ENCODE data around the gene TNK1. TPM values are rescaled to one million over a fixed set of nuclear protein-coding genes. Genes with fewer than 3 reads are reported as not detected.
"Not testable (repeated sequence)": the region's sequence is repeated elsewhere in the genome, so short reads cannot be mapped to it uniquely, and the experiment has no call there.

TNK1 gene
- total RNA-seq, 1 experiment from 2014 or later: 0.24 TPM

GRCh38 chr17:7352503-7352889 lies 28.4 kb upstream of the TNK1 start:
- in situ Hi-C loops (cut with HindIII; ENCODE audit: low pct_unique_long_range_greater_than_20kb, low sequenced_read_pairs): no loop called here

GRCh38 chr17:7352910-7353635 lies 27.8 kb upstream of the TNK1 start:
- in situ Hi-C loops (cut with HindIII; ENCODE audit: low pct_unique_long_range_greater_than_20kb, low sequenced_read_pairs): no loop called here
- DNase-seq (ENCODE audit: low read depth, low spot score): no peak

More at GRCh38 chr17:7352503-7352889, 28.4 kb upstream of the TNK1 start:
- no peak for DNase-seq (ENCODE audit: low read depth, low spot score)

DNA sequence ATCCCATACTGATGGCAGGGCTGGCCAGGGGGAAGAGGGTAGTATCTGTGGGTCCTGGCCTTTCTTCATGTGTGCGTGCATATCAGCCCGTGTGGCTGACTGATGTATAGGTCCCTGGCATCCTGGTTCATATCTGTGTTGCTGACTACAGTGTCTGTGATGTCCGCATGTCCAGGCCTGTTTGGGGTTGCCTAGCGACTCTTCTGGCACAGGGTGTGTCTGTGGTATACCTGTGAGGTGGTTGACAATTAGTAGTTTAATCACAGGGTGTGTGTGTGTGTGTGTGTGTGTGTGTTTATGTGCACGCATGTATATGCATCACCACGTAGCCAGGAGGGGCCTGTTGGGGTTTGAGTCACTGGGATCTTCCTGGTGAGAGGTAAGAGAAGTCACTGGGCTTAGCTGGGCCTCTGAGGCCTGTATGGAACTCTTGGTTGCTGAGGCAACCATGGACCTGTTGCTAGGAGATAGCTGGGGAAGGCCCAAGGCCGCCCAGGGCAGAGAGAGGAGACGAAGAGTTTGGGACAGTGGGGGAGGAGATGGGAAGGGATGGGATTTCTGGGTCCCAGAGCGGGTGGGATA lies 26.5 kb upstream of the TNK1 start:
- no peak for DNase-seq (ENCODE audit: low read depth, low spot score)
- in situ Hi-C loops (cut with HindIII; ENCODE audit: low pct_unique_long_range_greater_than_20kb, low sequenced_read_pairs): no loop called here

GRCh38 chr17:7355053-7355452 lies 25.8 kb upstream of the TNK1 start, which contains the start of gene TMEM95:
Gene TMEM95, plus strand, starts transcription at chr17:7355156. Its CDS starts 49 bp downstream, at chr17:7355205.
- in situ Hi-C loops (cut with HindIII; ENCODE audit: low pct_unique_long_range_greater_than_20kb, low sequenced_read_pairs): no loop called here

DNA sequence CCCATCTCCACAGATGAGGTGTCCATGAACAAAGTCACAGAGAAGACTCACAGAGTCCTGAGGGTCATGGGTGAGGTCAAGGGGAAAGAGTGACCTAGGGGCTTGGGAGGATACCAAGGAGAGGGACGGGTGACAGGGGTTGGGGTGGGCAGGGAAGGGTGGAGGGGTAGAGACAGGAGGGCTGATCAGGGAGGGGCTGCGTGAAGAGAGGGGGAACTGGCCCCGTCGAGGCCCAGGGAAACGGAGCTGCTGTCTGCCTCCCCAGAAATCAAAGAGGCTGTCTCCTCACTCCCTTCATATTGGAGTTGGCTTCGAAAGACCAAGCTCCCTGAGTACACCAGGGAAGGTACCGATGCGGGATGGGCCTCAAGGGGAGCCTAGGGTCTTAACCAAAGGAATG lies 25.3 kb upstream of the TNK1 start:
- in situ Hi-C loops (cut with HindIII; ENCODE audit: low pct_unique_long_range_greater_than_20kb, low sequenced_read_pairs): no loop called here
- no peak for DNase-seq (ENCODE audit: low read depth, low spot score)

More at GRCh38 chr17:7355053-7355452, 25.8 kb upstream of the TNK1 start, which contains the start of gene TMEM95:
- DNase-seq (ENCODE audit: low read depth, low spot score): no peak

DNA sequence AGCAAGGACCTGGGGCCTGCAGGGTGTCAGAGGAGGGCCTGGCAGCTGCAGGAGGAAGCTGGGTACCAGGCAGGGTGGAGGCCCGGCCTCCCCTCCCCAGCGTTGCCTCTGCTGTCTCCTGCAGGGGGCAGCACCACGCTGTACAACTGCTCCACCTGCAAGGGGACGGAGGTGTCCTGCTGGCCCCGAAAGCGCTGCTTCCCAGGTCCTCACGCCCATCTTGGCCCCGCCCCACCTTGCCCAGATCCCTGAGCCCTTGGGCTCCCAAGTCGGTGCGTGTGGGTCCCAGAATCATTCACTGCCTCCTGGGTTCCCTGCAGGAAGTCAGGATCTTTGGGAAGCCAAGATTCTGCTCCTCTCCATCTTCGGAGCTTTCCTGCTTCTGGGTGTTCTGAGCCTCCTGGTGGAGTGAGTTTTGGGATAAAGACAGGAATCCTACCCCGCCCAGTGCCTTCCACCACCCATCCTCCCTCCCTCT lies 24.8 kb upstream of the TNK1 start:
- in situ Hi-C loops (cut with HindIII; ENCODE audit: low pct_unique_long_range_greater_than_20kb, low sequenced_read_pairs): no loop called here
- DNase-seq (ENCODE audit: low read depth, low spot score): peak; percentile 81

- in situ Hi-C loops (cut with HindIII; ENCODE audit: low pct_unique_long_range_greater_than_20kb, low sequenced_read_pairs): no loop called here
- DNase-seq (ENCODE audit: low read depth, low spot score): no peak
Measured at GRCh38 chr17:7356756-7357155, 24.1 kb upstream of the TNK1 start.

DNA sequence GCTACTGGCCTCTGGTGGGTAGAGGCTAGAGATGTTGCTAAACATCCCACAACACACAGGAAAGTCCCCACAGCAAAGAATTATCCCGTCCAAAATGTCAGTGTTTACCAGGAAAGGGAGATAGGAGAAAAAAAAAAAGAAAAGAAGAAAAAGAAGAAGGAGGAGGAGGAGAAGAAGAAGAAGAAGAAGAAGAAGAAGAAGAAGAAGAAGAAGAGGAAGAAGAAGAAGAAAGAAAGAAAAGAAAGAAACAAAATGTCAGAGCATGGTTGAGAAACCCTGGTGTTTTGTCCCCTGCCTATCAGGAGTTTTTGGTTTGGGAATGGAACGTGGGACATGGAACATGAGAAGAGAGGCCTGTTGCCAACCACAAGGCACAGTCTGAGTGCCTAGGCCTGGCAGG lies 23.5 kb upstream of the TNK1 start:
- in situ Hi-C loops (cut with HindIII; ENCODE audit: low pct_unique_long_range_greater_than_20kb, low sequenced_read_pairs): no loop called here

GRCh38 chr17:7361906-7362305 lies 19.0 kb upstream of the TNK1 start:
- no peak for DNase-seq (ENCODE audit: low read depth, low spot score)
- in situ Hi-C loops (cut with HindIII; ENCODE audit: low pct_unique_long_range_greater_than_20kb, low sequenced_read_pairs): no loop called here

More for the DNA sequence above, 23.5 kb upstream of the TNK1 start:
- DNase-seq (ENCODE audit: low read depth, low spot score): no peak

DNA sequence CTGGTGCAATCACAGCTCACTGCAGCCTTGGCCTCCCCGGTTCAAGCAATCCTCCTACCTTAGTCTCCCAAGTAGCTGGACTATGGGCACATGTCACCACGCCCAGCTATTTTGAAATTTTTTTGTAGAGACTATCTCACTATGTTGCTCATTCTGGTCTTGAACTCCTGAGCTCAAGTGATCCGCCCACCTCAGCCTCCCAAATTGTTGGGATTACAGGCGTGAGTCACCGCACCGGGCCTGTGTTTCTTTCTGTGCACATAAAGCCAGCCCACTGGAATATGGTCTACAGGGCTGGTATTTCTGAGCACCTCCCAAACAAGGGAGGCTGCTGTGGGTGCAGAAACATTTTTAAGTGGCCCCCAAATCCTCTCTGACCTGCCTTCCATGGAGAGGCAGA lies 17.6 kb upstream of the TNK1 start:
- no peak for DNase-seq (ENCODE audit: low read depth, low spot score)
- in situ Hi-C loops (cut with HindIII; ENCODE audit: low pct_unique_long_range_greater_than_20kb, low sequenced_read_pairs): no loop called here

DNA sequence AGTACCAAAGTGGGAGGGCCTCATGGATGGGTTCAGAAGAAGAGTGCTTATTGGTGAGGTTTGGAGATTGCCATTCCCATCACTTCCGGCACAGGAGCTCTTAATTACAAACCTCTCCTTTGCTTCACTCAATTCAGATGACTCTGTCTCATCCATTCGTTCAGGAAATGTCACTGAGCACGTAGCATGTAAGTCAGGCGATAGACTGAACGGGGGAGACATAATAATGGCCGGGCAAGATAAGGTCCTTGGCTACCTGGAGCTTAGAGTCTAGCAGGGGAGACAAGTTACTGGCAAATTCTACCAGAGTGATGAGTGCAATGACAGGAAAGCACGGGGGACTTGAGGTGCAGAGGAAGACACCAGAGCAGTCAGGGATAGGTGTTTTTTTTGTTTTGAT lies 14.9 kb upstream of the TNK1 start:
- in situ Hi-C loops (cut with HindIII; ENCODE audit: low pct_unique_long_range_greater_than_20kb, low sequenced_read_pairs); DNase-seq (ENCODE audit: low read depth, low spot score): not testable (repeated sequence)

GRCh38 chr17:7367083-7367482 lies 13.8 kb upstream of the TNK1 start:
- in situ Hi-C loops (cut with HindIII; ENCODE audit: low pct_unique_long_range_greater_than_20kb, low sequenced_read_pairs): no loop called here
- DNase-seq (ENCODE audit: low read depth, low spot score): no peak

DNA sequence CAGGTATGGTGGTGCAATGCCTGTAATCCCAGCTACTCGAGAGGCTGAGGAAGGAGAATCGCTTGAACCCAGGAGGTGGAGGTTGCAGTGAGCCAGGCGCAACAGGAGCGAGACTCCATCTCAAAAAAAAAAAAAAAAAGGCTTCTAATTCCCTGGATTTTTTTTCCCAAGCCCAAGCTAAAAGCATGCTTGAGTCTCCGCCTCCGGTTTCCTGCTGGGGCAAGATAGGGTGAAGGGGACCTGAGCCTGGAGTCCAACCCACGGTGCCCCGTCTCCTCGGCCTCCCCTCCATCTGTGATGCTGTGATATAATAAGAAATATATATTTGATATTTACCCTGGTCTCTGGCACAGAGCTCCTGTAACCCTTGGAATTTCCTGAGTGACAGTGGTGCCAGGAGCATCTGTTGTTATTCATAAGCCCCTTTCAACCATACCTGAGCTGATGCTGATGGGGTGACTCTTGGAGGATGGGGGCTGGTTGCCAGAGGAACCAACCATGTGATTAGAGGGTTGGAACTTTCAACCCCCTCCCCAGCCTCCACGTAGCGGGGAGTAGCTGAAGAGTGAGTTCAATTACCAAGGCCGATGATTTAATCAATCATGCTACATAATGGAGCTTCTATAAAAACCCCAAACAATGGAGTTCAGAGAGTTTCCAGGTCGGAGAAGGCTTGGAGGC lies 12.8 kb upstream of the TNK1 start:
- DNase-seq (ENCODE audit: low read depth, low spot score): no peak
- in situ Hi-C loops (cut with HindIII; ENCODE audit: low pct_unique_long_range_greater_than_20kb, low sequenced_read_pairs): no loop called here

- in situ Hi-C loops (cut with HindIII; ENCODE audit: low pct_unique_long_range_greater_than_20kb, low sequenced_read_pairs); DNase-seq (ENCODE audit: low read depth, low spot score): not testable (repeated sequence)
Measured at GRCh38 chr17:7368599-7368994, 12.3 kb upstream of the TNK1 start.

- no peak for DNase-seq (ENCODE audit: low read depth, low spot score)
- in situ Hi-C loops (cut with HindIII; ENCODE audit: low pct_unique_long_range_greater_than_20kb, low sequenced_read_pairs): no loop called here
Measured at GRCh38 chr17:7369825-7370224, 11.1 kb upstream of the TNK1 start.

- no peak for DNase-seq (ENCODE audit: low read depth, low spot score)
- in situ Hi-C loops (cut with HindIII; ENCODE audit: low pct_unique_long_range_greater_than_20kb, low sequenced_read_pairs): no loop called here
Measured at GRCh38 chr17:7370853-7371252, 10.0 kb upstream of the TNK1 start.

- DNase-seq (ENCODE audit: low read depth, low spot score): no peak
- in situ Hi-C loops (cut with HindIII; ENCODE audit: low pct_unique_long_range_greater_than_20kb, low sequenced_read_pairs): no loop called here
Measured at GRCh38 chr17:7374353-7374752, 6.5 kb upstream of the TNK1 start.

- in situ Hi-C loops (cut with HindIII; ENCODE audit: low pct_unique_long_range_greater_than_20kb, low sequenced_read_pairs): no loop called here
- no peak for DNase-seq (ENCODE audit: low read depth, low spot score)
Measured at GRCh38 chr17:7379134-7379533, 1.8 kb upstream of the TNK1 start.

- DNase-seq (ENCODE audit: low read depth, low spot score): no peak
- in situ Hi-C loops (cut with HindIII; ENCODE audit: low pct_unique_long_range_greater_than_20kb, low sequenced_read_pairs): no loop called here
Measured at GRCh38 chr17:7380321-7380720, 568 bp upstream of the TNK1 start.

Data from SK-MEL-5 (cell line).